CD1c-positive myeloid dendritic cell (primary cell): ENCODE results near the gene B3GNT9.

Experiments
- DNase-seq: peaks from one replicate; pipeline ENCODE4 v3.0.0-alpha.2; 2016; ENCODE audit errors: extremely low spot score

The B3GNT9 gene

GRCh38 chr16:67150833-67151396, at the start of gene B3GNT9:
Gene B3GNT9, minus strand, starts transcription at chr16:67150998. Its CDS starts 513 bp downstream, at chr16:67150485.
- DNase-seq, result no peak

GRCh38 chr16:67200491-67200890, 49.7 kb upstream of the B3GNT9 start:
- no peak for DNase-seq

GRCh38 chr16:67199808-67200198, 49.0 kb upstream of the B3GNT9 start:
- no peak for DNase-seq

- DNase-seq, result no peak
Measured at GRCh38 chr16:67199011-67199807, 48.4 kb upstream of the B3GNT9 start, which contains the start of gene ELMO3. Gene ELMO3, plus strand, starts transcription at chr16:67199131. Its CDS starts 196 bp downstream, at chr16:67199327.

GRCh38 chr16:67198238-67198734, 47.5 kb upstream of the B3GNT9 start:
- DNase-seq, result peak; percentile 61

GRCh38 chr16:67197704-67198103, 46.9 kb upstream of the B3GNT9 start:
- no peak for DNase-seq

- DNase-seq, result no peak
Measured at GRCh38 chr16:67196881-67197280, 46.1 kb upstream of the B3GNT9 start.

- DNase-seq, result no peak
Measured at GRCh38 chr16:67195676-67196075, 44.9 kb upstream of the B3GNT9 start.

- DNase-seq, result no peak
Measured at GRCh38 chr16:67194260-67194659, 43.5 kb upstream of the B3GNT9 start.

GRCh38 chr16:67193536-67193935, 42.7 kb upstream of the B3GNT9 start:
- DNase-seq, result no peak

GRCh38 chr16:67192781-67193361, 42.1 kb upstream of the B3GNT9 start:
- no peak for DNase-seq

GRCh38 chr16:67191995-67192681, 41.3 kb upstream of the B3GNT9 start, which contains the start of gene E2F4:
Gene E2F4, plus strand, starts transcription at chr16:67192155. Its CDS starts 73 bp downstream, at chr16:67192228.
- DNase-seq, result peak; percentile 96

- DNase-seq, result no peak
Measured at GRCh38 chr16:67191411-67191994, 40.7 kb upstream of the B3GNT9 start.

- DNase-seq, result no peak
Measured at GRCh38 chr16:67190448-67191399, 39.9 kb upstream of the B3GNT9 start.

- no peak for DNase-seq
Measured at GRCh38 chr16:67190041-67190440, 39.2 kb upstream of the B3GNT9 start, which contains the start of gene EXOC3L1. Gene EXOC3L1, minus strand, starts transcription at chr16:67190136. Its CDS starts 460 bp downstream, at chr16:67189676.

GRCh38 chr16:67188798-67189197, 38.0 kb upstream of the B3GNT9 start:
- DNase-seq, result no peak

GRCh38 chr16:67188323-67188722, 37.5 kb upstream of the B3GNT9 start:
- no peak for DNase-seq

GRCh38 chr16:67187175-67187890, 36.5 kb upstream of the B3GNT9 start:
- no peak for DNase-seq

- no peak for DNase-seq
Measured at GRCh38 chr16:67186550-67186950, 35.8 kb upstream of the B3GNT9 start.

GRCh38 chr16:67185651-67186134, 34.9 kb upstream of the B3GNT9 start:
- no peak for DNase-seq
